Measurements from ENCODE around the gene PRCC. TPM values are rescaled to one million over a fixed set of nuclear protein-coding genes. Genes with fewer than 3 reads are reported as not detected.

The PRCC gene
- total RNA-seq, 1 experiment from 2014 or later = 125 TPM

GRCh38 chr1:156833603-156834002, 66.3 kb downstream of the PRCC start:
- BruUV-seq (replicated peaks) = no TSS peak
- Histone ChIP-seq H3K36me3 (ENCODE audit: insufficient read depth, low read length, poor library complexity, severe bottlenecking) (no peaks in the 10 kb centered on the region), H3K27me3 (replicated peaks; ENCODE audit: insufficient read depth, low read depth, low read length, poor library complexity) (no peaks in the 10 kb centered on the region), H3K4me1 (ENCODE audit: insufficient read depth, low read length, poor library complexity, severe bottlenecking) (no peaks in the 10 kb centered on the region), H3K9me3 (ENCODE audit: low read depth, low read length, poor library complexity, severe bottlenecking) (no peaks in the 10 kb centered on the region), H3K27ac (ENCODE audit: low read depth, low read length, poor library complexity, severe bottlenecking) (no peak overlapping the region), H3K4me3 (ENCODE audit: low read depth, low read length, poor library complexity, severe bottlenecking) (no peak overlapping the region)
- intact Hi-C loops (cut with micrococcal nuclease; ENCODE audit: unreplicated experiment) = no loop called here
- DNase-seq (ENCODE audit: low spot score) = no peak
- TF ChIP-seq EZH2 (IDR thresholded peaks at IDR 0.05; ENCODE audit: borderline replicate concordance, low read depth, low read length, poor library complexity, severe bottlenecking) (no peak), CTCF (conservative IDR thresholded peaks at IDR 0.05; ENCODE audit: low read depth, low read length) (no peak)
- ChIA-PET POLR2A (ENCODE audit: low non-redundant PET) (no interaction called here), CTCF (no interaction called here)

GRCh38 chr1:156834322-156834721, 67.0 kb downstream of the PRCC start:
- Histone ChIP-seq H3K27ac (ENCODE audit: low read depth, low read length, poor library complexity, severe bottlenecking) (no peak overlapping the region), H3K4me1 (ENCODE audit: insufficient read depth, low read length, poor library complexity, severe bottlenecking) (no peaks in the 10 kb centered on the region), H3K9me3 (ENCODE audit: low read depth, low read length, poor library complexity, severe bottlenecking) (no peaks in the 10 kb centered on the region), H3K36me3 (ENCODE audit: insufficient read depth, low read length, poor library complexity, severe bottlenecking) (no peaks in the 10 kb centered on the region), H3K4me3 (ENCODE audit: low read depth, low read length, poor library complexity, severe bottlenecking) (no peak overlapping the region), H3K27me3 (replicated peaks; ENCODE audit: insufficient read depth, low read depth, low read length, poor library complexity) (no peaks in the 10 kb centered on the region)
- CTCF ChIA-PET = no interaction called here
- intact Hi-C loops (cut with micrococcal nuclease; ENCODE audit: unreplicated experiment) = no loop called here
- BruUV-seq (replicated peaks) = no TSS peak
- DNase-seq (ENCODE audit: low spot score) = no peak
- POLR2A ChIA-PET (ENCODE audit: low non-redundant PET) = no interaction called here
- TF ChIP-seq EZH2 (IDR thresholded peaks at IDR 0.05; ENCODE audit: borderline replicate concordance, low read depth, low read length, poor library complexity, severe bottlenecking) = no peak
- no peak for TF ChIP-seq CTCF (conservative IDR thresholded peaks at IDR 0.05; ENCODE audit: low read depth, low read length)

- Histone ChIP-seq H3K36me3 (ENCODE audit: insufficient read depth, low read length, poor library complexity, severe bottlenecking) (no peaks in the 10 kb centered on the region), H3K27me3 (replicated peaks; ENCODE audit: insufficient read depth, low read depth, low read length, poor library complexity) (no peaks in the 10 kb centered on the region), H3K9me3 (ENCODE audit: low read depth, low read length, poor library complexity, severe bottlenecking) (no peaks in the 10 kb centered on the region), H3K4me3 (ENCODE audit: low read depth, low read length, poor library complexity, severe bottlenecking) (no peak overlapping the region), H3K27ac (ENCODE audit: low read depth, low read length, poor library complexity, severe bottlenecking) (no peak overlapping the region), H3K4me1 (ENCODE audit: insufficient read depth, low read length, poor library complexity, severe bottlenecking) (no peaks in the 10 kb centered on the region)
- intact Hi-C loops (cut with micrococcal nuclease; ENCODE audit: unreplicated experiment) = no loop called here
- BruUV-seq (replicated peaks) = no TSS peak
- DNase-seq (ENCODE audit: low spot score) = no peak
- CTCF ChIA-PET = interaction anchor here (1.7 kb wide), 1 partner anchor 110 kb away, joined by 6 read pairs; no protein-coding TSS in a partner anchor
- POLR2A ChIA-PET (ENCODE audit: low non-redundant PET) = no interaction called here
- TF ChIP-seq CTCF (conservative IDR thresholded peaks at IDR 0.05; ENCODE audit: low read depth, low read length) = no peak
- TF ChIP-seq EZH2 (IDR thresholded peaks at IDR 0.05; ENCODE audit: borderline replicate concordance, low read depth, low read length, poor library complexity, severe bottlenecking) = no peak
Observed at GRCh38 chr1:156836041-156836654, 68.8 kb downstream of the PRCC start.
